Endothelial cell of umbilical vein (primary cell): ENCODE results near the gene IFI44L.

Experiments
- EZH2 ChIP-seq: IDR thresholded peaks from 2 replicates; pipeline ENCODE4 v1.6.1; 2012; ENCODE audit warnings: borderline replicate concordance, low read depth, mild to moderate bottlenecking, moderate library complexity, low read length, inconsistent platforms; ENCODE audit not compliant: severe bottlenecking
- POLR2A ChIP-seq: IDR thresholded peaks from 2 replicates; pipeline ENCODE4 v1.6.1; 2012; ENCODE audit warnings: low read depth, mild to moderate bottlenecking, control low read depth, low read length
- POLR2AphosphoS5 ChIP-seq: IDR thresholded peaks from 2 replicates; pipeline ENCODE4 v1.6.1; 2012; ENCODE audit warnings: low read depth, mild to moderate bottlenecking, control low read depth, low read length, moderate library complexity; ENCODE audit not compliant: insufficient read depth
- TF ChIP-seq, protein P1 (sequence below), 2 donors: IDR thresholded peaks; 1 replicate in 1 of 2; 2 replicates in 1 of 2; pipeline ENCODE4 v1.5.1; 2011; ENCODE audit warnings: low read length in 2 of 2, mild to moderate bottlenecking in 2 of 2, moderate library complexity in 2 of 2, control low read depth in 1 of 2, inconsistent platforms in 1 of 2, low read depth in 1 of 2; ENCODE audit not compliant: insufficient read depth in 1 of 2; ENCODE audit errors: extremely low read depth in 1 of 2
- TF ChIP-seq, protein P2 (sequence below): IDR thresholded peaks from 2 replicates; pipeline ENCODE4 v1.6.1; 2011; ENCODE audit not compliant: insufficient read depth, insufficient read length

DNA sequence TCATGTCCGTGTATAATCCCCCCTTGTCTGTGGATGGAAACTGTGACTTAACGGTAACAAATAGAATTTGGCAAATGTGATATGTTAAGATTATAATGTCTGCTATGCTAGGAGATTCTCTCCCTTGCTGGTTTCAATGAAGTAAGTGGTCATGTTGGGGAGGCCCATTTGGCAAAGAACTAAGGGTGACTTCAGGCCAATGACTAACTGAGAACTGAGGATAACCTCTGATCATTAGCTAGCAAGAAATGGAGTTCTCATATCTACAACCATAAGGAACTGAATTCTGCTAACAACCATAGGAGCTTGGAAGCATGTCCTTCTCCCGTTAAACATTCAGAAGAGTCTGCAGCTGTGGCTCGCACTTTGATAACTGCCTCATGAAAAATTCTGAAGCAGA is 2.3 kb downstream of the IFI44L start:
- TF ChIP-seq POLR2AphosphoS5 (no peak), EZH2 (no peak), POLR2A (no peak)
- TF ChIP-seq, protein P1, sequence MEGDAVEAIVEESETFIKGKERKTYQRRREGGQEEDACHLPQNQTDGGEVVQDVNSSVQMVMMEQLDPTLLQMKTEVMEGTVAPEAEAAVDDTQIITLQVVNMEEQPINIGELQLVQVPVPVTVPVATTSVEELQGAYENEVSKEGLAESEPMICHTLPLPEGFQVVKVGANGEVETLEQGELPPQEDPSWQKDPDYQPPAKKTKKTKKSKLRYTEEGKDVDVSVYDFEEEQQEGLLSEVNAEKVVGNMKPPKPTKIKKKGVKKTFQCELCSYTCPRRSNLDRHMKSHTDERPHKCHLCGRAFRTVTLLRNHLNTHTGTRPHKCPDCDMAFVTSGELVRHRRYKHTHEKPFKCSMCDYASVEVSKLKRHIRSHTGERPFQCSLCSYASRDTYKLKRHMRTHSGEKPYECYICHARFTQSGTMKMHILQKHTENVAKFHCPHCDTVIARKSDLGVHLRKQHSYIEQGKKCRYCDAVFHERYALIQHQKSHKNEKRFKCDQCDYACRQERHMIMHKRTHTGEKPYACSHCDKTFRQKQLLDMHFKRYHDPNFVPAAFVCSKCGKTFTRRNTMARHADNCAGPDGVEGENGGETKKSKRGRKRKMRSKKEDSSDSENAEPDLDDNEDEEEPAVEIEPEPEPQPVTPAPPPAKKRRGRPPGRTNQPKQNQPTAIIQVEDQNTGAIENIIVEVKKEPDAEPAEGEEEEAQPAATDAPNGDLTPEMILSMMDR (IDR thresholded peaks at IDR 0.05; ENCODE audit: extremely low read depth in 1 of 2, insufficient read depth in 1 of 2, low read depth in 1 of 2, low read length in 2 of 2), result no peak
- TF ChIP-seq, protein P2, sequence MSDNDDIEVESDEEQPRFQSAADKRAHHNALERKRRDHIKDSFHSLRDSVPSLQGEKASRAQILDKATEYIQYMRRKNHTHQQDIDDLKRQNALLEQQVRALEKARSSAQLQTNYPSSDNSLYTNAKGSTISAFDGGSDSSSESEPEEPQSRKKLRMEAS, result no peak
